GM12873 (cell line): ENCODE results near the gene KSR1.

Experiments
- CTCF ChIP-seq: IDR thresholded peaks from 2 replicates; pipeline ENCODE4 v1.5.1; 2012; ENCODE audit warnings: low read depth, mild to moderate bottlenecking, moderate library complexity, low read length, control low read depth; ENCODE audit not compliant: insufficient read depth; ENCODE audit errors: missing control alignments

The KSR1 gene

GRCh38 chr17:27588354-27588753, 132.1 kb downstream of the KSR1 start:
- no peak for TF ChIP-seq CTCF

- no peak for TF ChIP-seq CTCF
Measured at GRCh38 chr17:27590864-27591263, 134.6 kb downstream of the KSR1 start.

- TF ChIP-seq CTCF = no peak
Measured at GRCh38 chr17:27591986-27592385, 135.7 kb downstream of the KSR1 start.

- TF ChIP-seq CTCF = no peak
Measured at GRCh38 chr17:27593232-27593856, 137.1 kb downstream of the KSR1 start.

- TF ChIP-seq CTCF = no peak
Measured at GRCh38 chr17:27593857-27594255, 137.6 kb downstream of the KSR1 start.

GRCh38 chr17:27595208-27595607, 139.0 kb downstream of the KSR1 start:
- TF ChIP-seq CTCF = no peak

GRCh38 chr17:27596096-27596495, 139.8 kb downstream of the KSR1 start:
- no peak for TF ChIP-seq CTCF
